ENCODE measurements around the gene UGT1A1.
A peak's percentile ranks its signal among the peaks of the same experiment; 100 is the strongest.

The UGT1A1 gene

GRCh38 chr2:233758849-233759248 is 1.2 kb upstream of the UGT1A1 start:
- no peak for DNase-seq

GRCh38 chr2:233761040-233761769 is 1.1 kb downstream of the UGT1A1 start:
- no peak for DNase-seq

GRCh38 chr2:233764264-233764663 is 4.2 kb downstream of the UGT1A1 start:
- DNase-seq: no peak

GRCh38 chr2:233764761-233765160 is 4.7 kb downstream of the UGT1A1 start:
- no peak for DNase-seq

GRCh38 chr2:233766416-233766815 is 6.3 kb downstream of the UGT1A1 start:
- no peak for DNase-seq

- no peak for DNase-seq
These were observed 8.0 kb downstream of the UGT1A1 start for GRCh38 chr2:233768076-233768475.

GRCh38 chr2:233769260-233769659 is 9.2 kb downstream of the UGT1A1 start:
- no peak for DNase-seq

GRCh38 chr2:233772153-233772552 is 12.1 kb downstream of the UGT1A1 start:
- DNase-seq: no peak

GRCh38 chr2:233772583-233772982 is 12.5 kb downstream of the UGT1A1 start:
- no peak for DNase-seq

GRCh38 chr2:233773854-233774253 is 13.8 kb downstream of the UGT1A1 start:
- no peak for DNase-seq

- DNase-seq: no peak
These were observed 15.3 kb downstream of the UGT1A1 start for GRCh38 chr2:233775414-233775813.

- DNase-seq: no peak
These were observed 18.0 kb downstream of the UGT1A1 start, which contains the start of gene MROH2A for GRCh38 chr2:233778030-233778429. Gene MROH2A, plus strand, starts transcription at chr2:233778330. Its CDS starts 1,029 bp downstream, at chr2:233779359.

- DNase-seq: no peak
These were observed 19.7 kb downstream of the UGT1A1 start for GRCh38 chr2:233779722-233780121.

GRCh38 chr2:233780771-233781170 is 20.7 kb downstream of the UGT1A1 start:
- DNase-seq: no peak

GRCh38 chr2:233789554-233789953 is 29.5 kb downstream of the UGT1A1 start:
- DNase-seq: no peak

GRCh38 chr2:233791151-233791882 is 31.2 kb downstream of the UGT1A1 start:
- no peak for DNase-seq

- DNase-seq: no peak
These were observed 31.8 kb downstream of the UGT1A1 start for GRCh38 chr2:233791883-233792329.

GRCh38 chr2:233792720-233793119 is 32.6 kb downstream of the UGT1A1 start:
- no peak for DNase-seq

- no peak for DNase-seq
These were observed 33.5 kb downstream of the UGT1A1 start for GRCh38 chr2:233793465-233794127.

GRCh38 chr2:233794128-233794658 is 34.1 kb downstream of the UGT1A1 start:
- no peak for DNase-seq

- no peak for DNase-seq
These were observed 35.7 kb downstream of the UGT1A1 start for GRCh38 chr2:233795735-233796171.

GRCh38 chr2:233796254-233796653 is 36.2 kb downstream of the UGT1A1 start:
- DNase-seq: peak; percentile 27

GRCh38 chr2:233798335-233799086 is 38.4 kb downstream of the UGT1A1 start:
- no peak for DNase-seq
